ENCODE measurements around the gene C11orf87. TPM values are rescaled to one million over a fixed set of nuclear protein-coding genes. Genes with fewer than 3 reads are reported as not detected.

C11orf87 gene
- total RNA-seq, 1 experiment from 2014 or later = not detected

DNA sequence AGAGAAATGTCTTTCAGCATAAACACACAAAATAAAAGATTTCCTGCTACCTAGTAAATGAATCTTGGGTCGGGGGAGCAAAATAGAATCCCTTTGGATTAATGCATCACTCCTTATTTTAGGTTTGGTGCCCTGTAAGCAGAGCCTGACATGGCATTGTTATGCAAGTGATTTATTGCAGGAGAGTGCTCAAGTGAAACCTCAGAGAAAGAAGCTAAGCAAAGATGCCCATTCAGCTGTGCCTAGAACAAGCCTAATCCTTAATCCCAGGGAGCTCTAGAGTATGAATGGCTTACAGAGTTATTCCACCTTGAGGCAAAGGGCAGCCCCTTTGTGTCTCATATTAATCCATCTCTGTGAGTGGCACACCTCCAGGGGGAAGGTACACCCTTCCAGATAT is 21.1 kb downstream of the C11orf87 start:
- DNase-seq (ENCODE audit: low spot score) = no peak

DNA sequence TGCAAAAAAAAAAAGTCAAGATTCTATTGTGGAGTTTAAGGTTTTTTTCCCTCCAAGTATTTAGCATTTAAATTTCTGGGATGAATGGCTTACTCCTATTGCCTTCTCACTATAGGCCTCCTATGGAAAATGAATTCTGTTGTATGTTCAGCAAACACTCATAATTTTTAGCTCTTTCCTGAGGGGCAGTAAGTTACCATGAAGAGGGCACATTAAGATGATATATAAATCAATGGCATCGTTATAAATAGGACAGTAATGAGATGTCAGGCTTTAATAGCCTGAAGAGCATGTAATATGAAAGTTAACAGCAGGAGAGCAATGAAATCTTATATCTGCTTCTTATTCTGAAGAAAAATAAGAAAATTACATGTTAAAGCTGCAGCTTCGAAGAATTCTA is 32.9 kb downstream of the C11orf87 start:
- DNase-seq (ENCODE audit: low spot score) = no peak
